Peyer's patch (tissue), 4 donors: ENCODE measurements around the gene RASD1.

Source experiments
- POLR2A ChIP-seq, 2 donors: fragments of 450-650 bp; IDR thresholded peaks; one replicate each; pipeline ENCODE4 v1.5.1; 2017; ENCODE audit warnings: antibody characterized with exemption in 2 of 2, mild to moderate bottlenecking in 2 of 2, moderate library complexity in 2 of 2
- TF ChIP-seq, protein P1 (sequence below), 6 experiments: fragments of 450-650 bp in 4 of 6; fragments of 200-600 bp in 2 of 6; sonication (generic) in 1 of 6; IDR thresholded peaks; one replicate each; pipeline ENCODE4 v1.5.1; 2017 to 2019; ENCODE audit warnings: antibody characterized with exemption in 6 of 6, mild to moderate bottlenecking in 3 of 6, moderate library complexity in 1 of 6

GRCh38 chr17:17525956-17526355, 29.8 kb upstream of the RASD1 start:
- TF ChIP-seq, protein P1, sequence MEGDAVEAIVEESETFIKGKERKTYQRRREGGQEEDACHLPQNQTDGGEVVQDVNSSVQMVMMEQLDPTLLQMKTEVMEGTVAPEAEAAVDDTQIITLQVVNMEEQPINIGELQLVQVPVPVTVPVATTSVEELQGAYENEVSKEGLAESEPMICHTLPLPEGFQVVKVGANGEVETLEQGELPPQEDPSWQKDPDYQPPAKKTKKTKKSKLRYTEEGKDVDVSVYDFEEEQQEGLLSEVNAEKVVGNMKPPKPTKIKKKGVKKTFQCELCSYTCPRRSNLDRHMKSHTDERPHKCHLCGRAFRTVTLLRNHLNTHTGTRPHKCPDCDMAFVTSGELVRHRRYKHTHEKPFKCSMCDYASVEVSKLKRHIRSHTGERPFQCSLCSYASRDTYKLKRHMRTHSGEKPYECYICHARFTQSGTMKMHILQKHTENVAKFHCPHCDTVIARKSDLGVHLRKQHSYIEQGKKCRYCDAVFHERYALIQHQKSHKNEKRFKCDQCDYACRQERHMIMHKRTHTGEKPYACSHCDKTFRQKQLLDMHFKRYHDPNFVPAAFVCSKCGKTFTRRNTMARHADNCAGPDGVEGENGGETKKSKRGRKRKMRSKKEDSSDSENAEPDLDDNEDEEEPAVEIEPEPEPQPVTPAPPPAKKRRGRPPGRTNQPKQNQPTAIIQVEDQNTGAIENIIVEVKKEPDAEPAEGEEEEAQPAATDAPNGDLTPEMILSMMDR (IDR thresholded peaks at IDR 0.05) = no peak
- TF ChIP-seq POLR2A (IDR thresholded peaks at IDR 0.05) = no peak
